Trophoblast cell (in vitro differentiated cells and primary cell): ENCODE results near the gene PTPRN2.

Experiments used
- DNase-seq, 2 donors: peaks; one replicate each; pipeline ENCODE4 v3.0.0-alpha.2; 2016
- H2AFZ ChIP-seq: 2 replicates; pipeline ENCODE4 v1.6.1; 2013; ENCODE audit warnings: low read length, moderate library complexity, mild to moderate bottlenecking; ENCODE audit not compliant: insufficient read depth, poor library complexity
- H2AK5ac ChIP-seq: 2 replicates; pipeline ENCODE4 v1.6.1; 2013; ENCODE audit warnings: mild to moderate bottlenecking, low read length
- H2BK120ac ChIP-seq: 2 replicates; pipeline ENCODE4 v1.6.1; 2013; ENCODE audit warnings: low read length, mild to moderate bottlenecking, moderate library complexity; ENCODE audit not compliant: insufficient read depth, poor library complexity
- H2BK12ac ChIP-seq: 2 replicates; pipeline ENCODE4 v1.6.1; 2013; ENCODE audit warnings: mild to moderate bottlenecking, low read length, moderate library complexity
- H2BK5ac ChIP-seq: 2 replicates; pipeline ENCODE4 v1.6.1; 2013; ENCODE audit warnings: low read length, low read depth, moderate library complexity, mild to moderate bottlenecking; ENCODE audit not compliant: poor library complexity
- H3K14ac ChIP-seq: 2 replicates; pipeline ENCODE4 v1.6.1; 2013; ENCODE audit warnings: mild to moderate bottlenecking, low read length
- H3K18ac ChIP-seq: 2 replicates; pipeline ENCODE4 v1.6.1; 2013; ENCODE audit warnings: mild to moderate bottlenecking, low read length
- H3K23ac ChIP-seq: 2 replicates; pipeline ENCODE4 v1.6.1; 2013; ENCODE audit warnings: low read length
- H3K27ac ChIP-seq: 2 replicates; pipeline ENCODE4 v1.5.1; 2013; ENCODE audit warnings: low read depth, mild to moderate bottlenecking, inconsistent platforms, low read length, moderate library complexity
- H3K27me3 ChIP-seq: 2 replicates; pipeline ENCODE4 v1.6.1; 2013; ENCODE audit warnings: inconsistent platforms, mild to moderate bottlenecking, low read length, moderate library complexity; ENCODE audit not compliant: insufficient read depth
- H3K36me3 ChIP-seq, 2 experiments: 1 replicate in 1 of 2; 2 replicates in 1 of 2; pipeline ENCODE4 v1.6.1; 2013; ENCODE audit warnings: low read length in 2 of 2, mild to moderate bottlenecking in 2 of 2, moderate library complexity in 1 of 2; ENCODE audit not compliant: insufficient read depth in 2 of 2, control insufficient read depth in 1 of 2
- H3K4ac ChIP-seq: 2 replicates; pipeline ENCODE4 v1.6.1; 2013; ENCODE audit warnings: low read depth, mild to moderate bottlenecking, low read length, moderate library complexity
- H3K4me1 ChIP-seq, 2 experiments: 1 replicate in 1 of 2; 2 replicates in 1 of 2; pipeline ENCODE4 v1.6.1; 2013; ENCODE audit warnings: low read length in 2 of 2, mild to moderate bottlenecking in 2 of 2, moderate library complexity in 1 of 2; ENCODE audit not compliant: insufficient read depth in 2 of 2, control insufficient read depth in 1 of 2
- H3K4me2 ChIP-seq: 2 replicates; pipeline ENCODE4 v1.6.1; 2013; ENCODE audit warnings: inconsistent platforms, mild to moderate bottlenecking, low read length, moderate library complexity
- H3K4me3 ChIP-seq: 2 replicates; pipeline ENCODE4 v1.5.1; 2013; ENCODE audit warnings: mild to moderate bottlenecking, low read depth, low read length, inconsistent platforms
- H3K79me1 ChIP-seq: one replicate; pipeline ENCODE4 v1.6.1; 2013; ENCODE audit warnings: low read length
- H3K79me2 ChIP-seq: 2 replicates; pipeline ENCODE4 v1.6.1; 2013; ENCODE audit warnings: low read length, mild to moderate bottlenecking; ENCODE audit not compliant: control insufficient read depth, insufficient read depth, poor library complexity
- H3K9ac ChIP-seq: 2 replicates; pipeline ENCODE4 v1.6.1; 2013; ENCODE audit warnings: mild to moderate bottlenecking, low read length
- H3K9me3 ChIP-seq: 2 replicates; pipeline ENCODE4 v1.6.1; 2013; ENCODE audit warnings: low read depth, mild to moderate bottlenecking, control low read depth, inconsistent platforms, low read length; ENCODE audit not compliant: insufficient read depth
- H4K12ac ChIP-seq: 2 replicates; pipeline ENCODE4 v1.6.1; 2013; ENCODE audit warnings: low read depth, mild to moderate bottlenecking, low read length, moderate library complexity
- H4K8ac ChIP-seq: 2 replicates; pipeline ENCODE4 v1.6.1; 2013; ENCODE audit warnings: low read depth, mild to moderate bottlenecking, low read length, moderate library complexity
- H4K91ac ChIP-seq: one replicate; pipeline ENCODE4 v1.6.1; 2013; ENCODE audit warnings: low read depth, mild to moderate bottlenecking, low read length, moderate library complexity
- WGBS: extraction: QIAGEN DNeasy Blood & Tissue Kit; methylation state at CpG from one replicate; pipeline ENCODE4 v1.1.7; 2013; ENCODE audit warnings: missing lambda C conversion rate; ENCODE audit not compliant: insufficient read length, insufficient coverage; ENCODE audit errors: extremely low coverage; 5-methylcytosine and 5-hydroxymethylcytosine counted together

Gene PTPRN2

GRCh38 chr7:157801971-157802675 lies 785.5 kb downstream of the PTPRN2 start:
- Histone ChIP-seq H2BK12ac (no peak overlapping the region), H3K27ac (no peak overlapping the region), H3K4ac (no peak overlapping the region), H3K14ac (no peak overlapping the region), H4K12ac (no peak overlapping the region), H3K4me2 (no peak overlapping the region), H3K4me1 (no peaks in the 10 kb centered on the region), H2BK5ac (no peak overlapping the region), H3K27me3 (no peaks in the 10 kb centered on the region), H2BK120ac (no peak overlapping the region), H4K91ac (no peak overlapping the region), H3K4me3 (no peak overlapping the region), H3K9ac (no peak overlapping the region), H3K79me1 (no peaks in the 10 kb centered on the region), H2AK5ac (no peak overlapping the region), H3K23ac (no peak overlapping the region), H4K8ac (no peak overlapping the region), H3K79me2 (no peaks in the 10 kb centered on the region), H3K18ac (no peak overlapping the region), H2AFZ (no peak overlapping the region), H3K9me3 (peaks cover 4% of the 10 kb centered on the region), H3K36me3 (no peaks in the 10 kb centered on the region)
- DNase-seq: no peak
- no CpG with 5 or more reads among the region's 42 CpGs for WGBS

- H3K9ac ChIP-seq: no peak overlapping the region
- no peak overlapping the region for H3K18ac ChIP-seq
- no peaks in the 10 kb centered on the region for H3K27me3 ChIP-seq
- no peaks in the 10 kb centered on the region for H3K79me2 ChIP-seq
- no peak overlapping the region for H3K4me2 ChIP-seq
- H2AFZ ChIP-seq: no peak overlapping the region
- no peak overlapping the region for H3K14ac ChIP-seq
- no peak overlapping the region for H2BK12ac ChIP-seq
- no peak for DNase-seq
- H3K23ac ChIP-seq: no peak overlapping the region
- no peak overlapping the region for H2BK120ac ChIP-seq
- no peak overlapping the region for H4K91ac ChIP-seq
- H2BK5ac ChIP-seq: no peak overlapping the region
- no peak overlapping the region for H2AK5ac ChIP-seq
- H4K12ac ChIP-seq: no peak overlapping the region
- peaks cover 4% of the 10 kb centered on the region for H3K9me3 ChIP-seq
- no peak overlapping the region for H4K8ac ChIP-seq
- H3K4ac ChIP-seq: no peak overlapping the region
- no peaks in the 10 kb centered on the region for H3K79me1 ChIP-seq
- no peak overlapping the region for H3K4me3 ChIP-seq
- H3K36me3 ChIP-seq: no peaks in the 10 kb centered on the region
- H3K4me1 ChIP-seq: no peaks in the 10 kb centered on the region
- no peak overlapping the region for H3K27ac ChIP-seq
- WGBS: no CpG with 5 or more reads among the region's 21 CpGs
Observed at GRCh38 chr7:157801113-157801512, 786.5 kb downstream of the PTPRN2 start.

- H3K27ac ChIP-seq: no peak overlapping the region
- H4K12ac ChIP-seq: no peak overlapping the region
- no peak overlapping the region for H2BK5ac ChIP-seq
- no peak overlapping the region for H2AK5ac ChIP-seq
- no peaks in the 10 kb centered on the region for H3K27me3 ChIP-seq
- H3K4me1 ChIP-seq: no peaks in the 10 kb centered on the region
- H2BK120ac ChIP-seq: no peak overlapping the region
- H3K23ac ChIP-seq: no peak overlapping the region
- no peak overlapping the region for H2BK12ac ChIP-seq
- DNase-seq: no peak
- H3K14ac ChIP-seq: no peak overlapping the region
- H3K36me3 ChIP-seq: no peaks in the 10 kb centered on the region
- no peak overlapping the region for H3K4me2 ChIP-seq
- no peak overlapping the region for H3K18ac ChIP-seq
- H3K79me1 ChIP-seq: no peaks in the 10 kb centered on the region
- H3K9ac ChIP-seq: no peak overlapping the region
- no peaks in the 10 kb centered on the region for H3K79me2 ChIP-seq
- no peak overlapping the region for H2AFZ ChIP-seq
- no peak overlapping the region for H3K4me3 ChIP-seq
- no peak overlapping the region for H4K91ac ChIP-seq
- H4K8ac ChIP-seq: no peak overlapping the region
- H3K9me3 ChIP-seq: peaks cover 2% of the 10 kb centered on the region
- WGBS: no CpG with 5 or more reads among the region's 15 CpGs
- no peak overlapping the region for H3K4ac ChIP-seq
Observed at GRCh38 chr7:157800281-157800680, 787.3 kb downstream of the PTPRN2 start.

GRCh38 chr7:157799076-157799685 lies 788.4 kb downstream of the PTPRN2 start:
- H3K4ac ChIP-seq: no peak overlapping the region
- H2BK120ac ChIP-seq: no peak overlapping the region
- H3K27ac ChIP-seq: no peak overlapping the region
- H3K4me1 ChIP-seq: no peaks in the 10 kb centered on the region
- H3K27me3 ChIP-seq: no peaks in the 10 kb centered on the region
- no CpG with 5 or more reads among the region's 19 CpGs for WGBS
- no peak overlapping the region for H3K23ac ChIP-seq
- no peak overlapping the region for H3K4me2 ChIP-seq
- no peak overlapping the region for H3K18ac ChIP-seq
- no peaks in the 10 kb centered on the region for H3K79me2 ChIP-seq
- peaks cover 2% of the 10 kb centered on the region for H3K9me3 ChIP-seq
- no peaks in the 10 kb centered on the region for H3K36me3 ChIP-seq
- no peak overlapping the region for H2AFZ ChIP-seq
- no peak overlapping the region for H2BK5ac ChIP-seq
- H3K9ac ChIP-seq: no peak overlapping the region
- H2BK12ac ChIP-seq: no peak overlapping the region
- H4K8ac ChIP-seq: no peak overlapping the region
- no peak overlapping the region for H4K12ac ChIP-seq
- no peak overlapping the region for H4K91ac ChIP-seq
- DNase-seq: no peak
- H3K14ac ChIP-seq: no peak overlapping the region
- H3K4me3 ChIP-seq: no peak overlapping the region
- no peak overlapping the region for H2AK5ac ChIP-seq
- H3K79me1 ChIP-seq: no peaks in the 10 kb centered on the region
